ENCODE measurements around the gene FOXB1. TPM values are rescaled to one million over a fixed set of nuclear protein-coding genes. Genes with fewer than 3 reads are reported as not detected.

The FOXB1 gene
- total RNA-seq, 2 donors from 2014 or later = not detected

GRCh38 chr15:60049948-60050347 lies 45.8 kb downstream of the FOXB1 start:
- H3K27me3 ChIP-seq (replicated peaks; ENCODE audit: insufficient read depth) = no peaks in the 10 kb centered on the region
- ATAC-seq (ENCODE audit: insufficient number of reproducible peaks, low FRiP score, low read depth) = no peak
- no peak for TF ChIP-seq CTCF (IDR thresholded peaks at IDR 0.05)
- no peaks in the 10 kb centered on the region for H3K9me3 ChIP-seq
- DNase-seq (ENCODE audit: low spot score) = no peak
- H3K4me1 ChIP-seq (ENCODE audit: control insufficient read depth in 1 of 2, low read depth in 2 of 2) = no peaks in the 10 kb centered on the region
- no peak overlapping the region for H3K27ac ChIP-seq
- no peak overlapping the region for H3K4me3 ChIP-seq
- no peaks in the 10 kb centered on the region for H3K36me3 ChIP-seq

GRCh38 chr15:60052796-60053195 lies 48.7 kb downstream of the FOXB1 start:
- H3K4me3 ChIP-seq = no peak overlapping the region
- no peaks in the 10 kb centered on the region for H3K36me3 ChIP-seq
- ATAC-seq (ENCODE audit: insufficient number of reproducible peaks, low FRiP score, low read depth) (no peak), DNase-seq (ENCODE audit: low spot score) (no peak)
- H3K9me3 ChIP-seq = no peaks in the 10 kb centered on the region
- TF ChIP-seq CTCF (IDR thresholded peaks at IDR 0.05) = no peak
- no peaks in the 10 kb centered on the region for H3K27me3 ChIP-seq (replicated peaks; ENCODE audit: insufficient read depth)
- no peak overlapping the region for H3K27ac ChIP-seq
- no peaks in the 10 kb centered on the region for H3K4me1 ChIP-seq (ENCODE audit: control insufficient read depth in 1 of 2, low read depth in 2 of 2)

GRCh38 chr15:60054472-60054871 lies 50.4 kb downstream of the FOXB1 start:
- H3K27ac ChIP-seq = no peak overlapping the region
- H3K4me3 ChIP-seq = no peak overlapping the region
- H3K36me3 ChIP-seq = no peaks in the 10 kb centered on the region
- no peaks in the 10 kb centered on the region for H3K27me3 ChIP-seq (replicated peaks; ENCODE audit: insufficient read depth)
- H3K9me3 ChIP-seq = no peaks in the 10 kb centered on the region
- no peak for TF ChIP-seq CTCF (IDR thresholded peaks at IDR 0.05)
- ATAC-seq (ENCODE audit: insufficient number of reproducible peaks, low FRiP score, low read depth) (no peak), DNase-seq (ENCODE audit: low spot score) (no peak)
- H3K4me1 ChIP-seq (ENCODE audit: control insufficient read depth in 1 of 2, low read depth in 2 of 2) = no peaks in the 10 kb centered on the region

All from thoracic aorta (tissue), 2 donors.